SK-N-SH (cell line): ENCODE results near the gene CBR4. TPM values are rescaled to one million over a fixed set of nuclear protein-coding genes. Genes with fewer than 3 reads are reported as not detected.
A peak's percentile ranks its signal among the peaks of the same experiment; 100 is the strongest.

Source experiments
- CTCF ChIA-PET: fragments of 300-600, 350-600 bp; formaldehyde crosslinking; extraction: SDS; loops from one replicate; lab custom pipeline; 2021; lab: Yijun Ruan, JAX
- POLR2A ChIA-PET: fragments of 350-600 bp; sonication (Branson Sonifier 250); formaldehyde crosslinking; extraction: SDS; loops from one replicate; lab custom pipeline; 2020; ENCODE audit warnings: antibody characterized with exemption, inconsistent platforms; lab: Yijun Ruan, JAX
- DNase-seq: peaks from one replicate; pipeline ENCODE4 v3.0.0; 2012
- H2AFZ ChIP-seq: fragments of 200-600 bp; sonication (generic); 2 replicates; pipeline ENCODE4 v1.8.1; 2016; ENCODE audit warnings: antibody characterized with exemption, mild to moderate bottlenecking, low read depth
- H3F3A ChIP-seq: fragments of 200-600 bp; sonication (generic); replicated peaks from 2 replicates; pipeline ENCODE3; 2016; ENCODE audit warnings: antibody characterized with exemption, mild to moderate bottlenecking; ENCODE audit not compliant: insufficient read depth
- H3K27ac ChIP-seq, 2 experiments: fragments of 200-500 bp in 1 of 2; fragments of 200-600 bp in 1 of 2; sonication (Bioruptor generic) in 1 of 2; sonication (generic), shearing (Covaris generic) in 1 of 2; 2 replicates each; pipeline versions ENCODE4 v1.5.1 to v1.6.1; 2014 to 2016; ENCODE audit warnings: low read depth in 2 of 2, inconsistent platforms in 1 of 2, low read length in 1 of 2, mild to moderate bottlenecking in 1 of 2, mixed read lengths in 1 of 2
- H3K27me3 ChIP-seq: fragments of 200-600 bp; sonication (generic), shearing (Covaris generic); 2 replicates; pipeline ENCODE4 v1.6.1; 2016; ENCODE audit warnings: mixed run types; ENCODE audit not compliant: insufficient read depth
- H3K36me3 ChIP-seq, 2 experiments: fragments of 200-500 bp in 1 of 2; fragments of 200-600 bp in 1 of 2; sonication (Bioruptor generic) in 1 of 2; sonication (generic) in 1 of 2; replicated peaks in 1 of 2; 2 replicates each; pipeline versions ENCODE3 to v1.5.1; 2014 to 2016; ENCODE audit warnings: low read length in 1 of 2, mild to moderate bottlenecking in 1 of 2; ENCODE audit not compliant: insufficient read depth in 2 of 2, control insufficient read depth in 1 of 2
- H3K4me1 ChIP-seq, 2 experiments: fragments of 200-500 bp in 1 of 2; fragments of 200-600 bp in 1 of 2; sonication (Bioruptor generic) in 1 of 2; sonication (generic), shearing (Covaris generic) in 1 of 2; 2 replicates each; pipeline versions ENCODE4 v1.5.1 to v1.6.1; 2014 to 2016; ENCODE audit warnings: low read depth in 1 of 2, low read length in 1 of 2, mixed run types in 1 of 2; ENCODE audit not compliant: insufficient read depth in 2 of 2, control insufficient read depth in 1 of 2
- H3K4me2 ChIP-seq: fragments of 200-600 bp; sonication (generic), shearing (Covaris generic); 2 replicates; pipeline ENCODE4 v1.6.1; 2017; ENCODE audit warnings: mixed run types
- H3K4me3 ChIP-seq, 2 experiments: fragments of 200-500 bp in 1 of 2; fragments of 200-600 bp in 1 of 2; sonication (Bioruptor generic) in 1 of 2; sonication (generic), shearing (Covaris generic) in 1 of 2; 2 replicates each; pipeline versions ENCODE4 v1.5.1 to v1.8.1; 2014 to 2016; ENCODE audit warnings: low read depth in 2 of 2, inconsistent platforms in 1 of 2, low read length in 1 of 2, mild to moderate bottlenecking in 1 of 2, mixed read lengths in 1 of 2, moderate library complexity in 1 of 2
- H3K79me2 ChIP-seq: fragments of 200-600 bp; sonication (generic); 2 replicates; pipeline ENCODE4 v1.8.1; 2017; ENCODE audit warnings: mild to moderate bottlenecking; ENCODE audit not compliant: insufficient read depth
- H3K9ac ChIP-seq: fragments of 200-600 bp; sonication (generic); 2 replicates; pipeline ENCODE4 v1.6.1; 2017; ENCODE audit warnings: mixed run types
- H3K9me2 ChIP-seq: fragments of 200-600 bp; sonication (generic); 2 replicates; pipeline ENCODE4 v1.6.1; 2017; ENCODE audit warnings: mixed run types
- H3K9me3 ChIP-seq: fragments of 200-600 bp; sonication (generic); 2 replicates; pipeline ENCODE4 v1.6.1; 2017; ENCODE audit warnings: mixed run types, mild to moderate bottlenecking, moderate library complexity
- H4K20me1 ChIP-seq: fragments of 200-600 bp; sonication (generic); 2 replicates; pipeline ENCODE4 v1.6.1; 2017; ENCODE audit warnings: mild to moderate bottlenecking, mixed run types; ENCODE audit not compliant: insufficient read depth
- GABPA ChIP-seq: IDR thresholded peaks from 2 replicates; pipeline ENCODE4 v1.4.0; 2012; ENCODE audit warnings: low read depth, mild to moderate bottlenecking
- GATA2 ChIP-seq: sonication (generic); formaldehyde crosslinking; IDR thresholded peaks from 2 replicates; pipeline ENCODE4 v1.5.0; 2020; ENCODE audit warnings: mild to moderate bottlenecking, missing genetic modification reagents
- NRF1 ChIP-seq: IDR thresholded peaks from 2 replicates; pipeline ENCODE4 v1.6.1; 2012; ENCODE audit warnings: low read depth, mild to moderate bottlenecking, low read length
- POLR2AphosphoS5 ChIP-seq: IDR thresholded peaks from 2 replicates; pipeline ENCODE4 v1.6.1; 2012; ENCODE audit warnings: low read depth, low read length
- RAD21 ChIP-seq: IDR thresholded peaks from 2 replicates; pipeline ENCODE4 v1.6.1; 2012; ENCODE audit warnings: mild to moderate bottlenecking, low read length
- RCOR1 ChIP-seq: fragments of 150-350 bp; IDR thresholded peaks from 2 replicates; pipeline ENCODE4 v1.6.1; 2017; ENCODE audit warnings: antibody characterized with exemption, low read length
- RXRA ChIP-seq: IDR thresholded peaks from 2 replicates; pipeline ENCODE4 v1.4.0; 2012; ENCODE audit warnings: low read depth, mild to moderate bottlenecking, borderline replicate concordance
- TAF1 ChIP-seq: IDR thresholded peaks from 2 replicates; pipeline ENCODE4 v1.6.1; 2012; ENCODE audit warnings: low read depth, mild to moderate bottlenecking, low read length, moderate library complexity, borderline replicate concordance
- TCF12 ChIP-seq: IDR thresholded peaks from 2 replicates; pipeline ENCODE4 v1.4.0; 2012
- TEAD4 ChIP-seq: IDR thresholded peaks from 2 replicates; pipeline ENCODE4 v1.4.0; 2012; ENCODE audit warnings: mild to moderate bottlenecking, borderline replicate concordance; ENCODE audit not compliant: insufficient read depth
- YY1 ChIP-seq: IDR thresholded peaks from 2 replicates; pipeline ENCODE4 v1.4.0; 2012; ENCODE audit warnings: low read depth, mild to moderate bottlenecking
- WGBS: methylation state at CpG from one replicate; pipeline ENCODE4 v1.1.6; 2017; ENCODE audit warnings: low lambda C conversion rate; 5-methylcytosine and 5-hydroxymethylcytosine counted together
- polyA plus RNA-seq, 3 experiments: library from polyadenylated mRNA; depleted of rRNA; stranded (reverse); fragments of >200 nt; gene quantifications; 2 replicates each; pipeline ENCODE4 v1.2.3, GENCODE V29; 2012
- TF ChIP-seq, protein P1 (sequence below): IDR thresholded peaks from 2 replicates; pipeline ENCODE4 v1.4.0; 2012; ENCODE audit warnings: low read depth, borderline replicate concordance
- TF ChIP-seq, protein P2 (sequence below): fragments of 200-600 bp; sonication (generic); IDR thresholded peaks from 2 replicates; pipeline ENCODE4 v1.6.1; 2017; ENCODE audit warnings: antibody characterized with exemption, mild to moderate bottlenecking, moderate library complexity
- TF ChIP-seq, protein P3 (sequence below): IDR thresholded peaks from 2 replicates; pipeline ENCODE4; 2012
- TF ChIP-seq, protein P4 (sequence below): fragments of 150-350 bp; IDR thresholded peaks from 2 replicates; pipeline ENCODE4 v1.6.1; 2016; ENCODE audit warnings: mild to moderate bottlenecking, low read depth, low read length

Gene CBR4
- polyA plus RNA-seq, 1 of the 3 experiments (the other 2 are of a cell fraction), result 2.8 TPM

DNA sequence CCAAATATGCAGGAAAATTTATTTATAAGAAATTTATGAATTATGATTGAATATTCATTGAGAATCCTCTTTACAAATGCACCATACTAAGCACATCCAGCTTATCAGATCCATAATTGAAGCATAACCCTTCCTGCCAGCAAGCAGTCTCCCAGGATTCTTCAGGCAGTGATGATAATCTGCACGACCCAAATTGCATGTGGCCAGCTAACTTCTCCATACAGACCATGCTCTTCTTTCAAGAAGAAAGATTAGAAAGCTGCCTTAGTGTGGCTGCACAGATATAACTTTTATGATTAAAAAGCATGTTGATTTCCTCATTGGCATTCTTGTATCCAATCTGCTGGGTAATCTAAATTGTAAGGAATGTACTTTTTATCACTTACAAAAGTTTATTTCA, 3.3 kb upstream of the CBR4 start:
- H3K27ac ChIP-seq, result no peak overlapping the region
- POLR2A ChIA-PET, result no interaction called here
- no peak for DNase-seq
- peaks cover 16% of the 10 kb centered on the region for H3K79me2 ChIP-seq
- H3K4me3 ChIP-seq, result no peak overlapping the region
- TF ChIP-seq, protein P1, sequence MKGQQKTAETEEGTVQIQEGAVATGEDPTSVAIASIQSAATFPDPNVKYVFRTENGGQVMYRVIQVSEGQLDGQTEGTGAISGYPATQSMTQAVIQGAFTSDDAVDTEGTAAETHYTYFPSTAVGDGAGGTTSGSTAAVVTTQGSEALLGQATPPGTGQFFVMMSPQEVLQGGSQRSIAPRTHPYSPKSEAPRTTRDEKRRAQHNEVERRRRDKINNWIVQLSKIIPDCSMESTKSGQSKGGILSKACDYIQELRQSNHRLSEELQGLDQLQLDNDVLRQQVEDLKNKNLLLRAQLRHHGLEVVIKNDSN, result no peak
- TF ChIP-seq RCOR1 (0 out of 2 replicates have a peak, but pooled peaks have one; percentile 21), POLR2AphosphoS5 (no peak), GATA2 (CRISPR knock-in tag) (0 out of 2 replicates have a peak, but pooled peaks have one; percentile 27)
- TF ChIP-seq, all 33 proteins: peak for 2
- CTCF ChIA-PET, result interaction anchor here (1.0 to 10.5 kb wide), 2 partner anchors 92 to 302 kb away, joined by 4 to 103 read pairs; no protein-coding TSS in a partner anchor
- no peak overlapping the region for H2AFZ ChIP-seq
- no peaks in the 10 kb centered on the region for H3K9me3 ChIP-seq
- no peaks in the 10 kb centered on the region for H4K20me1 ChIP-seq
- WGBS, result 40% methylated on average over 1 of the region's 1 CpG
- H3K9me2 ChIP-seq, result no peaks in the 10 kb centered on the region
- peaks cover 12% of the 10 kb centered on the region for H3F3A ChIP-seq
- H3K9ac ChIP-seq, result no peak overlapping the region
- no peaks in the 10 kb centered on the region for H3K27me3 ChIP-seq
- peaks cover 0 to 24% of the 10 kb centered on the region in 2 experiments; a peak in 2 of 4 replicates for H3K4me1 ChIP-seq
- H3K4me2 ChIP-seq, result no peak overlapping the region
- H3K36me3 ChIP-seq, result no peaks in the 10 kb centered on the region

DNA sequence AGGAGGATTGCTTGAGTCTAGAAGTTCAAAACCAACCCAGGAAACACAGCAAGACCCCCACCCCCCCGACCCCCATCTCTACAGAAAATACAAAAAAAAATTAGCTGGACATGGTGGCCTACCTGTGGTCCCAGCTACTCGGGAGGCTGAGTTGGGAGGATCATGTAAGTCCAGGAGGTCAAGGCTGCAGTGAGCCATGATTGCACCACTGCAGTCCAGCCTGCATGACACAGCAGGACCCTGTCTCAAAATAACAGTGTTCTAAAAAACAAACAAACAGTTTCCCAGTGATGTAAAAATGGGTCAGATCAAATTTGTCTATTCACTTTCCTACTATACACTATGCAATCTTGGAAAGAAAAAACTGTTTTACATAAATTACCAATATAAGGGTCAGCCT, 2.0 kb upstream of the CBR4 start:
- H3K4me2 ChIP-seq, result no peak overlapping the region
- peaks cover 28% of the 10 kb centered on the region for H3K79me2 ChIP-seq
- no peak overlapping the region for H3K9ac ChIP-seq
- H3K9me2 ChIP-seq, result no peaks in the 10 kb centered on the region
- CTCF ChIA-PET, result interaction anchor here (0.7 to 10.5 kb wide), 4 partner anchors 10 to 269 kb away, joined by 3 to 103 read pairs (median 4); no protein-coding TSS in a partner anchor
- TF ChIP-seq YY1, result no peak
- TF ChIP-seq, protein P2, sequence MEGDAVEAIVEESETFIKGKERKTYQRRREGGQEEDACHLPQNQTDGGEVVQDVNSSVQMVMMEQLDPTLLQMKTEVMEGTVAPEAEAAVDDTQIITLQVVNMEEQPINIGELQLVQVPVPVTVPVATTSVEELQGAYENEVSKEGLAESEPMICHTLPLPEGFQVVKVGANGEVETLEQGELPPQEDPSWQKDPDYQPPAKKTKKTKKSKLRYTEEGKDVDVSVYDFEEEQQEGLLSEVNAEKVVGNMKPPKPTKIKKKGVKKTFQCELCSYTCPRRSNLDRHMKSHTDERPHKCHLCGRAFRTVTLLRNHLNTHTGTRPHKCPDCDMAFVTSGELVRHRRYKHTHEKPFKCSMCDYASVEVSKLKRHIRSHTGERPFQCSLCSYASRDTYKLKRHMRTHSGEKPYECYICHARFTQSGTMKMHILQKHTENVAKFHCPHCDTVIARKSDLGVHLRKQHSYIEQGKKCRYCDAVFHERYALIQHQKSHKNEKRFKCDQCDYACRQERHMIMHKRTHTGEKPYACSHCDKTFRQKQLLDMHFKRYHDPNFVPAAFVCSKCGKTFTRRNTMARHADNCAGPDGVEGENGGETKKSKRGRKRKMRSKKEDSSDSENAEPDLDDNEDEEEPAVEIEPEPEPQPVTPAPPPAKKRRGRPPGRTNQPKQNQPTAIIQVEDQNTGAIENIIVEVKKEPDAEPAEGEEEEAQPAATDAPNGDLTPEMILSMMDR, result no peak
- no peak for TF ChIP-seq TCF12
- TF ChIP-seq RAD21, result no peak
- TF ChIP-seq, protein P3, sequence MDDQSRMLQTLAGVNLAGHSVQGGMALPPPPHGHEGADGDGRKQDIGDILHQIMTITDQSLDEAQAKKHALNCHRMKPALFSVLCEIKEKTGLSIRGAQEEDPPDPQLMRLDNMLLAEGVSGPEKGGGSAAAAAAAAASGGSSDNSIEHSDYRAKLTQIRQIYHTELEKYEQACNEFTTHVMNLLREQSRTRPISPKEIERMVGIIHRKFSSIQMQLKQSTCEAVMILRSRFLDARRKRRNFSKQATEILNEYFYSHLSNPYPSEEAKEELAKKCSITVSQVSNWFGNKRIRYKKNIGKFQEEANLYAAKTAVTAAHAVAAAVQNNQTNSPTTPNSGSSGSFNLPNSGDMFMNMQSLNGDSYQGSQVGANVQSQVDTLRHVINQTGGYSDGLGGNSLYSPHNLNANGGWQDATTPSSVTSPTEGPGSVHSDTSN, result no peak
- no peak for TF ChIP-seq TEAD4
- TF ChIP-seq NRF1, result no peak
- TF ChIP-seq, protein P1, result no peak
- TF ChIP-seq, protein P4, sequence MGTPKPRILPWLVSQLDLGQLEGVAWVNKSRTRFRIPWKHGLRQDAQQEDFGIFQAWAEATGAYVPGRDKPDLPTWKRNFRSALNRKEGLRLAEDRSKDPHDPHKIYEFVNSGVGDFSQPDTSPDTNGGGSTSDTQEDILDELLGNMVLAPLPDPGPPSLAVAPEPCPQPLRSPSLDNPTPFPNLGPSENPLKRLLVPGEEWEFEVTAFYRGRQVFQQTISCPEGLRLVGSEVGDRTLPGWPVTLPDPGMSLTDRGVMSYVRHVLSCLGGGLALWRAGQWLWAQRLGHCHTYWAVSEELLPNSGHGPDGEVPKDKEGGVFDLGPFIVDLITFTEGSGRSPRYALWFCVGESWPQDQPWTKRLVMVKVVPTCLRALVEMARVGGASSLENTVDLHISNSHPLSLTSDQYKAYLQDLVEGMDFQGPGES, result no peak
- no peak for TF ChIP-seq GABPA
- no peak for TF ChIP-seq RXRA
- TF ChIP-seq RCOR1, result no peak
- no peak for TF ChIP-seq TAF1
- no peak overlapping the region for H2AFZ ChIP-seq
- POLR2A ChIA-PET, result interaction anchor here (0.6 kb wide), 1 partner anchor 193 kb away, joined by 4 read pairs; no protein-coding TSS in a partner anchor
- no peaks in the 10 kb centered on the region for H3K27me3 ChIP-seq
- H4K20me1 ChIP-seq, result no peaks in the 10 kb centered on the region
- no peak overlapping the region for H3K4me3 ChIP-seq
- WGBS, result 100% methylated on average over 1 of the region's 2 CpGs
- no peak for DNase-seq
- no peaks in the 10 kb centered on the region for H3K9me3 ChIP-seq
- H3K36me3 ChIP-seq, result peaks cover 0 to 2% of the 10 kb centered on the region in 2 experiments
- no peak overlapping the region for H3K27ac ChIP-seq
- peaks cover 0 to 21% of the 10 kb centered on the region in 2 experiments; a peak in 2 of 4 replicates for H3K4me1 ChIP-seq
- peaks cover 12% of the 10 kb centered on the region for H3F3A ChIP-seq
